ENCODE results near the gene NAALADL2. TPM values are rescaled to one million over a fixed set of nuclear protein-coding genes. Genes with fewer than 3 reads are reported as not detected.

The NAALADL2 gene
- total and polyA plus RNA-seq, 2 donors (not counting 3 experiments of a cell fraction or from before 2014, with no cell fraction given) = 1.1 to 4.0 TPM

DNA sequence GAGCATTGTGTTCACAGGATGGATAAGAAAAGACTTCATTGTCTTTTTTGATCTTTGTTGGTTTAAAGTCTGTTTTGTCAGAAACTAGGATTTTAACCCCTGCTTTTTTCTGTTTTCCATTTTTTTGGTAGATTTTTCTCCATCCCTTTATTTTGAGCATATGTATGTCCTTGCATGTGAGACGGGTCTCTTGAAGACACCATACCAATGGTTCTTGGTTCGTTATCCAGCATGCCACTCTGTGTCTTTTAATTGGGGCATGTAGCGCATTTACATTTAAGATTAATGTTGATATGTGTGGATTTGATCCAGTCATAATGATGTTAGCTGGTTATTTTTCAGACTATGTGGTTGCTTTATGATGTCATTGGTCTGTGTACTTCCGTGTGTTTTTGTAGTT lies 687.0 kb downstream of the NAALADL2 start:
- dilution Hi-C loops (cut with MboI; ENCODE audit: extremely low pct_ligation_motif_present, low sequenced_read_pairs) = no loop called here
- Histone ChIP-seq H4K20me1 (replicated peaks; ENCODE audit: control insufficient read depth, extremely low read depth, insufficient read depth, low read length) (no peaks in the 10 kb centered on the region), H3K27me3 (ENCODE audit: control insufficient read depth in 2 of 2, insufficient read depth in 2 of 2, low read length in 2 of 2) (no peaks in the 10 kb centered on the region), H3K4me1 (ENCODE audit: control insufficient read depth, extremely low read depth, insufficient read depth, low read length) (no peaks in the 10 kb centered on the region), H3K9me3 (replicated peaks; ENCODE audit: control insufficient read depth, insufficient read depth, low read length) (no peaks in the 10 kb centered on the region), H3K79me2 (ENCODE audit: control insufficient read depth, insufficient read depth, low read length) (no peaks in the 10 kb centered on the region), H2AFZ (ENCODE audit: low read depth, low read length) (no peak overlapping the region), H3K27ac (ENCODE audit: insufficient read depth, low read depth, low read length) (no peak overlapping the region), H3K9ac (replicated peaks; ENCODE audit: extremely low read depth, insufficient read depth, low read length) (no peak overlapping the region), H3K36me3 (ENCODE audit: control insufficient read depth in 2 of 2, extremely low read depth in 1 of 2, insufficient read depth in 2 of 2, low read length in 2 of 2) (no peaks in the 10 kb centered on the region), H3K9me1 (replicated peaks; ENCODE audit: control insufficient read depth, extremely low read depth, insufficient read depth, low read length) (no peaks in the 10 kb centered on the region), H3K4me2 (ENCODE audit: insufficient read depth, low read length) (no peak overlapping the region), H3K4me3 (replicated peaks in 1 of 3; ENCODE audit: insufficient read depth in 1 of 3, low read depth in 1 of 3, low read length in 3 of 3) (no peak overlapping the region)
- BruUV-seq (replicated peaks) = no TSS peak
- FAIRE-seq (no peak), DNase-seq (ENCODE audit: low read depth, low spot score) (no peak)
- TF ChIP-seq GATA2 (IDR thresholded peaks at IDR 0.05; ENCODE audit: insufficient read depth, insufficient read length, low read depth, low read length) = no peak
- TF ChIP-seq, protein P1, sequence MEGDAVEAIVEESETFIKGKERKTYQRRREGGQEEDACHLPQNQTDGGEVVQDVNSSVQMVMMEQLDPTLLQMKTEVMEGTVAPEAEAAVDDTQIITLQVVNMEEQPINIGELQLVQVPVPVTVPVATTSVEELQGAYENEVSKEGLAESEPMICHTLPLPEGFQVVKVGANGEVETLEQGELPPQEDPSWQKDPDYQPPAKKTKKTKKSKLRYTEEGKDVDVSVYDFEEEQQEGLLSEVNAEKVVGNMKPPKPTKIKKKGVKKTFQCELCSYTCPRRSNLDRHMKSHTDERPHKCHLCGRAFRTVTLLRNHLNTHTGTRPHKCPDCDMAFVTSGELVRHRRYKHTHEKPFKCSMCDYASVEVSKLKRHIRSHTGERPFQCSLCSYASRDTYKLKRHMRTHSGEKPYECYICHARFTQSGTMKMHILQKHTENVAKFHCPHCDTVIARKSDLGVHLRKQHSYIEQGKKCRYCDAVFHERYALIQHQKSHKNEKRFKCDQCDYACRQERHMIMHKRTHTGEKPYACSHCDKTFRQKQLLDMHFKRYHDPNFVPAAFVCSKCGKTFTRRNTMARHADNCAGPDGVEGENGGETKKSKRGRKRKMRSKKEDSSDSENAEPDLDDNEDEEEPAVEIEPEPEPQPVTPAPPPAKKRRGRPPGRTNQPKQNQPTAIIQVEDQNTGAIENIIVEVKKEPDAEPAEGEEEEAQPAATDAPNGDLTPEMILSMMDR (IDR thresholded peaks at IDR 0.05; ENCODE audit: extremely low read depth in 1 of 2, insufficient read depth in 1 of 2, low read depth in 1 of 2, low read length in 2 of 2) = no peak
- ChIA-PET CTCF (no interaction called here), POLR2A (no interaction called here)
- intact Hi-C loops (cut with micrococcal nuclease) = no loop called here

DNA sequence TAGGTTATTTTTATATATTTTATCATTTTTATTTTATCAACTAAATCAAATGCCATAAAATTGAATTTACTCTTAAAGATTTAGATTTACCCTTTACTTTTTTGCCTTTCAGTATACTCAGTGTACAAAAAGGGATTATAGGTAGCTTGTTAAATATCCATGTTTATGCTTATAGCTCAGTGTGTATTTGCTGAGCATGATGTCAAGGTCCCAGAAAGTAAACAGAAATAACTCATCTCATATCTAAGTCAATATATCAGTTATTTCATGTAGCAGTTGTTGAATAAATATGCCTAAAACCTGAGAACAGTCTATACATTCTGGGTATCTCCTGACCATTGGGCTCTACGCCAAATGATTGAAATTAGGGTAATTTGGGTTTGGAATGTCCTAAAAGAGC lies 693.8 kb downstream of the NAALADL2 start:
- H3K4me3 ChIP-seq (replicated peaks in 1 of 3; ENCODE audit: insufficient read depth in 1 of 3, low read depth in 1 of 3, low read length in 3 of 3) = no peak overlapping the region
- no peaks in the 10 kb centered on the region for H3K4me1 ChIP-seq (ENCODE audit: control insufficient read depth, extremely low read depth, insufficient read depth, low read length)
- no peak for TF ChIP-seq FOS (IDR thresholded peaks at IDR 0.05; ENCODE audit: borderline replicate concordance, insufficient read depth, low read length)
- no peak for TF ChIP-seq MYC (IDR thresholded peaks at IDR 0.05; ENCODE audit: low read depth, low read length)
- TF ChIP-seq JUN (IDR thresholded peaks at IDR 0.05; ENCODE audit: borderline replicate concordance, insufficient read depth, insufficient read length, low read depth) = no peak
- TF ChIP-seq POLR2A (IDR thresholded peaks at IDR 0.05; ENCODE audit: low read depth, low read length) = no peak
- TF ChIP-seq EZH2 (IDR thresholded peaks at IDR 0.05; ENCODE audit: borderline replicate concordance, low read depth, low read length, severe bottlenecking) = no peak
- TF ChIP-seq, protein P2, sequence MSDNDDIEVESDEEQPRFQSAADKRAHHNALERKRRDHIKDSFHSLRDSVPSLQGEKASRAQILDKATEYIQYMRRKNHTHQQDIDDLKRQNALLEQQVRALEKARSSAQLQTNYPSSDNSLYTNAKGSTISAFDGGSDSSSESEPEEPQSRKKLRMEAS (IDR thresholded peaks at IDR 0.05; ENCODE audit: insufficient read depth, insufficient read length) = no peak
- TF ChIP-seq, protein P1 (IDR thresholded peaks at IDR 0.05; ENCODE audit: extremely low read depth in 1 of 2, insufficient read depth in 1 of 2, low read depth in 1 of 2, low read length in 2 of 2) = no peak
- no peak for TF ChIP-seq POLR2AphosphoS5 (IDR thresholded peaks at IDR 0.05; ENCODE audit: insufficient read depth, low read depth, low read length)
- TF ChIP-seq GATA2 (IDR thresholded peaks at IDR 0.05; ENCODE audit: insufficient read depth, insufficient read length, low read depth, low read length) = no peak
- no peaks in the 10 kb centered on the region for H3K9me1 ChIP-seq (replicated peaks; ENCODE audit: control insufficient read depth, extremely low read depth, insufficient read depth, low read length)
- no peaks in the 10 kb centered on the region for H3K36me3 ChIP-seq (ENCODE audit: control insufficient read depth in 2 of 2, extremely low read depth in 1 of 2, insufficient read depth in 2 of 2, low read length in 2 of 2)
- CTCF ChIA-PET = interaction anchor here (0.8 to 1.5 kb wide), 2 partner anchors 9 to 16 kb away, joined by 3 read pairs; no protein-coding TSS in a partner anchor
- no TSS peak for BruUV-seq (replicated peaks)
- no peaks in the 10 kb centered on the region for H3K79me2 ChIP-seq (ENCODE audit: control insufficient read depth, insufficient read depth, low read length)
- intact Hi-C loops (cut with micrococcal nuclease) = no loop called here
- no peak for DNase-seq (ENCODE audit: low read depth, low spot score)
- H3K27ac ChIP-seq (ENCODE audit: insufficient read depth, low read depth, low read length) = no peak overlapping the region
- H3K9ac ChIP-seq (replicated peaks; ENCODE audit: extremely low read depth, insufficient read depth, low read length) = no peak overlapping the region
- POLR2A ChIA-PET = no interaction called here
- no peaks in the 10 kb centered on the region for H3K9me3 ChIP-seq (replicated peaks; ENCODE audit: control insufficient read depth, insufficient read depth, low read length)
- no peak for FAIRE-seq
- no peaks in the 10 kb centered on the region for H4K20me1 ChIP-seq (replicated peaks; ENCODE audit: control insufficient read depth, extremely low read depth, insufficient read depth, low read length)
- dilution Hi-C loops (cut with MboI; ENCODE audit: extremely low pct_ligation_motif_present, low sequenced_read_pairs) = no loop called here
- H3K4me2 ChIP-seq (ENCODE audit: insufficient read depth, low read length) = no peak overlapping the region
- no peaks in the 10 kb centered on the region for H3K27me3 ChIP-seq (ENCODE audit: control insufficient read depth in 2 of 2, insufficient read depth in 2 of 2, low read length in 2 of 2)
- H2AFZ ChIP-seq (ENCODE audit: low read depth, low read length) = no peak overlapping the region

All from endothelial cell of umbilical vein (primary cell).